GM18519 (cell line): ENCODE results near the gene EXD2.
"Not testable (repeated sequence)": the region's sequence is repeated elsewhere in the genome, so short reads cannot be mapped to it uniquely, and the experiment has no call there.

Experiments used
- ATAC-seq: cut with Tn5 transposase; IDR thresholded peaks from one replicate; pipeline ENCODE4 v1.9.1; 2021; ENCODE audit warnings: mild to moderate bottlenecking, moderate library complexity; ENCODE audit not compliant: unreplicated experiment, low FRiP score

The EXD2 gene

GRCh38 chr14:69274321-69274720, 83.0 kb downstream of the EXD2 start:
- ATAC-seq: no peak

- ATAC-seq: no peak
Observed at GRCh38 chr14:69275331-69275730, 84.0 kb downstream of the EXD2 start.

GRCh38 chr14:69277356-69277755, 86.1 kb downstream of the EXD2 start:
- ATAC-seq: not testable (repeated sequence)

- ATAC-seq: no peak
Observed at GRCh38 chr14:69280746-69281291, 89.5 kb downstream of the EXD2 start.

- ATAC-seq: no peak
Observed at GRCh38 chr14:69281450-69282169, 90.3 kb downstream of the EXD2 start.

- no peak for ATAC-seq
Observed at GRCh38 chr14:69282448-69282847, 91.2 kb downstream of the EXD2 start.

GRCh38 chr14:69284170-69284569, 92.9 kb downstream of the EXD2 start:
- ATAC-seq: no peak

GRCh38 chr14:69285661-69286255, 94.5 kb downstream of the EXD2 start:
- ATAC-seq: no peak

GRCh38 chr14:69287098-69288010, 96.1 kb downstream of the EXD2 start:
- no peak for ATAC-seq

GRCh38 chr14:69288011-69288771, 96.9 kb downstream of the EXD2 start:
- no peak for ATAC-seq

- ATAC-seq: no peak
Observed at GRCh38 chr14:69288956-69289705, 97.8 kb downstream of the EXD2 start.

GRCh38 chr14:69289811-69290520, 98.7 kb downstream of the EXD2 start:
- ATAC-seq: no peak

- not testable (repeated sequence) for ATAC-seq
Observed at GRCh38 chr14:69290881-69291280, 99.6 kb downstream of the EXD2 start.

- no peak for ATAC-seq
Observed at GRCh38 chr14:69291396-69291795, 100.1 kb downstream of the EXD2 start.

- ATAC-seq: no peak
Observed at GRCh38 chr14:69291891-69292561, 100.7 kb downstream of the EXD2 start.
